ENCODE data around the gene PGGT1B.

GRCh38 chr5:115229606-115230005, 33.1 kb downstream of the PGGT1B start:
- TF ChIP-seq, protein P1, sequence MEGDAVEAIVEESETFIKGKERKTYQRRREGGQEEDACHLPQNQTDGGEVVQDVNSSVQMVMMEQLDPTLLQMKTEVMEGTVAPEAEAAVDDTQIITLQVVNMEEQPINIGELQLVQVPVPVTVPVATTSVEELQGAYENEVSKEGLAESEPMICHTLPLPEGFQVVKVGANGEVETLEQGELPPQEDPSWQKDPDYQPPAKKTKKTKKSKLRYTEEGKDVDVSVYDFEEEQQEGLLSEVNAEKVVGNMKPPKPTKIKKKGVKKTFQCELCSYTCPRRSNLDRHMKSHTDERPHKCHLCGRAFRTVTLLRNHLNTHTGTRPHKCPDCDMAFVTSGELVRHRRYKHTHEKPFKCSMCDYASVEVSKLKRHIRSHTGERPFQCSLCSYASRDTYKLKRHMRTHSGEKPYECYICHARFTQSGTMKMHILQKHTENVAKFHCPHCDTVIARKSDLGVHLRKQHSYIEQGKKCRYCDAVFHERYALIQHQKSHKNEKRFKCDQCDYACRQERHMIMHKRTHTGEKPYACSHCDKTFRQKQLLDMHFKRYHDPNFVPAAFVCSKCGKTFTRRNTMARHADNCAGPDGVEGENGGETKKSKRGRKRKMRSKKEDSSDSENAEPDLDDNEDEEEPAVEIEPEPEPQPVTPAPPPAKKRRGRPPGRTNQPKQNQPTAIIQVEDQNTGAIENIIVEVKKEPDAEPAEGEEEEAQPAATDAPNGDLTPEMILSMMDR (IDR thresholded peaks at IDR 0.05; ENCODE audit: insufficient read depth, low read depth, low read length) = no peak
- no peak for TF ChIP-seq EZH2 (IDR thresholded peaks at IDR 0.05; ENCODE audit: insufficient read depth, low read length)
